ENCODE results near the gene AKT1S1.

AKT1S1 gene

DNA sequence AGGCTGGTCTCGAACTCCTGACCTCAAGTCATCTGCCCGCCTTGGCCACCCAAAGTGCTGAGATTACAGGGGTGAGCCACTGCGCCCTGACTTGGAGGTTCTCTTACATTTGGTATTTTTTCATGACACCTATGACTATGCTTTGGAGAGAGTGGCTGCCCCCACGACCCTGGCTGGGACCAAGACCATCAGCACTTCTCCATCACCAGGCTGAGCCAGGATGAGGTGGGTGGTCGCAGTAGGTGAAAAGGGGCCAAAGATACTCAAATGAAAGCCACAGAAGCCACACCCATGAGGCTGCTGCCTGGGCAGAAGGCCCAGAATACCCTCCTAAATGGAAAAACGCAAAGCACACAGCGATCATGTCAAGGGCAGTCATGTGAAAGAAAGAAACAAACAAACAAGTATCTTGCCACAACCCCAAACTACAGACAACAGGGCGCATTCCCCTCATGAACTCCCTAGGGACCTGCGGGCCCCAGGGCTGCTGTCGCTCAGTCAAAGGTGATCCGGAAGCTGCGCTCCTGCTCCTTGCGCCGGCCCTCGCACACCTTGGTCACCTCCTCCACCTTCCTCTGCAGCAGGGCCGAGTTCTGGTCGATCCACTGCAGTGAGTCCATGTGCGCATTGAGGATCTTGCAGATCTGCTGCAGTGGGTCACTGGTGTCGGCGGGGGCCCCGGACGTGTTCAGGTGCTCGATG lies 30.7 kb upstream of the AKT1S1 start:
- DNase-seq = no peak

DNA sequence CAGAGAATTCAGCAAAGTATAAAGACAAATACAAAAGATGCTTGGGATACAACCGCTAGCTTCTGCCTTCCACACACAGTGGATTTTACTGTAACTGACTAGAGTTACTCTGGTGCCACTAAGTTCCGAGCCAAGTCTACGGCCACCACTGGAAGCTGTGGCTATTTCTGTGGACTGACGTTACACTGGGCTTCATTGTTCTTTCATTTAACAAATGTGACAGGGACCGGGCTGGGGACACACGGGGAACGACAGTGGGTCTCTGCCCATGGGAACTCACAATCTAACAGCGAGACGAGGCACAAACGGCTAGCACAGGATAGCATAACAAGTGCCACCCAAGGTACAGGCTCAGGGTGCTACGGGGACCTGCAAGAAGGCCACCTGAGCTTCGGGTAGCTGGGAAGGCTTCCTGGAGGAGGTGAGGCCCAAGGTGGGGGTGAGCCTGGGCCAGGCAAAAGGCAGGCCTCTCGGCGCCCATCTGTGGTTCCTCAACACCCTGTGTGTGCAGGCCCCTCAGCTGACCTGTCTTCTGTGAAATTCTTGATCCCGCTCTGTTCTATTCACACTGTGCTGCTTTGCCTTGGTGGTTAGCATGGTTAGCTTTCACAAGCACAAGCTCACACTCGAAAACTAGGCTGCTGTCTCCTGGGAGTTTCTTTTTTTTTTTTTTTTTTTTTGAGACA lies 29.9 kb upstream of the AKT1S1 start:
- DNase-seq = no peak

DNA sequence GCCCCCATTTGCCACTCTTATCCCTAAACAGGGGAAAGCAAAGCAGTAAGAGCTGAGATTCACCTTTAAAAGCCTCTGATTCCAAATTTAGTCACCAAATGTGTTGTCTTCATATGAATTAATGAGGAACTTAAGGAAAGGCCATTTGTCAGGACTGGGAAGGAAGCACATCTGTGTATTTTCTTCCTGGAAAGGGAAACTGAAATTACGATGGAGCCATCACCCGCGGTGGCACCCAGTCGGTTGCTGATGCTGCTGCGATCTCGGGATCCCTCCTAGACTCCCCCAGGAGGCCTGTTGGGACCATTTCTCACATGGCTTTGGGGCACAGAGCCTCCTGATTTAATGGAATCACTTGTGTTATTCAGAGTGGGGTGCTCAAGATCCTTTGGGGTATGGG lies 27.0 kb upstream of the AKT1S1 start:
- DNase-seq = no peak

DNA sequence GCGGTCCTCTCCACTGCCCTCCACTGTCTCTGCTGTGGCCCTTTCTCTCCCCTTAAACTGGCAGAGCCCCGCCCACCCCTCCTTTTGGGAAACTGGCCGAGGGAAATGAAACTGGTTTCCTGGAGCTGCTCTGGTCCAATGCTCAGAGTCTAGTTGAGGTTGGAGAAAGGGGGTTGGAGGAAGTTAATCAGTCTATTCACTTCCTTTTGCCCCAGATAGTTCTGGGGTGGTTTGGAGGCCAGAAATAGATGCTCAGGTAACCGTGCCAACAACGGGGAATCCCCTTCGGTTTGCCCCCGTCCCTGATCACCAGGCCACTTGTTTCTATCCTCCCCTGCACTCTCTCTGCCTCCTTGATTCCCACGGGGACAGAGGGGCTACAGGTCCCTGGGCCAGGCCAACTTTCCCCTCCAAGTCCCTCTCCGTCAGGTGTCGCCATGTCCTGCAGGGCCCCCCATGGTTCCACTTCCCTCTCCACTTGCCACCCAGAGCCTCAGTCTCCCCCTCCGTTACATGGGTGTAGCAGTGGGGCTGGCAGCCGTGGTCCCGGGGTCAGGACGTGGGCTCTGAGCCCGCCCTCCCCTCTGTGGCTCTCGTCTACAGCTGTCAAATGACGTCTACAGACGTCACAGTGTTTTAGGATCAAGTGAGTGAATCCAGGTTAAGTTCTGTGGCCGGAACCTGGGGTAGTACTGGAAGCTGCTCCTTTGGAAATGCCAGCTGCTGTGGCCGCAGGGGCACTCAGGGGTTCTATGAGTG lies 19.9 kb upstream of the AKT1S1 start, which contains the start of gene IL4I1:
Gene IL4I1 (minus strand): TSS at position 25 of the 759 bp plus-strand sequence. CDS start 727 bp downstream, outside the sequence.
- no peak for DNase-seq

DNA sequence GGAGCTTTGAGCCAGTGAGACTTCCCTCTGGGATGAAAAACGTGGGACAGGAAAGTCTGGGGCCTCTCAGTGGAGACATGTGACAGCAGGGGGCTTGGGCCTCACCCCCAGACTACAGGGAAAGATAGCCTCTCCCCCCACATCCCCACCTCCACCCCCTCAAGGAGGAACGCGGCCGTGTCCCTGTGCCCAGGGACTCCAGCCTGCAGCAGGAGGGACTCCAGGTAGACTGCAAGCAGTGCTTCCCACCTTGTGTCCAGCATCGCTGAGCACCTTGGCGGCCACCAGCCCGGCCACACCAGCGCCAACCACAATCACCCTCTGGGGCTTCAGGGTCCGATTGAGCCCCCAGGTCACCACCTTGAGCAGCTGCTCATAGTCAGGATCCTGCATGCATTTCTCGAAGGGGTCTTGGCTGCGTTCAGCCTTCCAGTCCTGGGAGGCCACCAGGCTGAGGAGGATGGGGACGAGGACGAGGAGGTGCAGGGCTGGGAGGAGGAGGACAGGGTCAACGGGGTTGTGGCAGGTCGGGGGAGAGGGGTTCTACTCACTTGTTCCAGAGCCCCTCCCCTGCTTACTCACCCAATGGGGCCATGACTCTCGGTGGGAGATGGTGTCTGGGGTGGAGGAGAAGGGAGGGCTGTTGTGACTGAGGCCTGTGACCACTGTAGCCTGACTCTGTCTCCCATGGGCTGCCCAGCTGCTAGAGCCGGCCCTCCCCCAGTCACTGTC lies 18.6 kb upstream of the AKT1S1 start:
- no peak for DNase-seq

DNA sequence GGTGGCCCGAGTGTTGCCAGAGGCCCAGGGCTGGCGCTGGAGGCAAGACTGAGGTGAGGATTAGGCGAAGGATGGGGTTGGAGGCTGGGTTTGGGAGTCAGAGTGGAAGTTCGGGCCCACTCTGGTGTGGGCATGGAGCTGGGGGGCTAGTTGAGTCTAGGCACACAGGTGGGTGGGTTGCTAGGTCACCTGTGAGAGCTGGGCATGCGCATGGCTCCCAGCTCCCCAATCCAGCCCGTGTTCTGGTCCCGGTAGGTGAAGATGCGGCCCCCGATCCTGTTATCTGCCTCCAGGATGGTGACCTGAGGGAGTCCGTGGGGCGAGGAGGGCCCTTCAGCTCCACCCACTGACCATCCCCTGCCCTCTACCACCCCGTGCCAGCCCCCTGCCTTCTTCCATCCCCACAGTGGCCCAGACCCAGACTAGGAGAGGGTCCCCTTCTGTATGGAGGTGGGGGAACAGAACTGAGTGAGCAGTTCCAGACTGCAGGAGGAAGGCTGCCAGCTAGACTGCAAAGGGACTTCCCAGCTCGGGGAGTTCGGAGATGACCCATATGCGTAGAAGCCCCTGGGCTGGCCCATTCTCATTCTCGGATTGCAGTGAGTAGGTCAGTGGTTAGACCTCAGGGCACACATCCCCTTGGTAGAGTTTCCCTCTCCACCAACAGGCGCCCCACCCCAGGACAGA lies 17.9 kb upstream of the AKT1S1 start:
- DNase-seq = no peak

DNA sequence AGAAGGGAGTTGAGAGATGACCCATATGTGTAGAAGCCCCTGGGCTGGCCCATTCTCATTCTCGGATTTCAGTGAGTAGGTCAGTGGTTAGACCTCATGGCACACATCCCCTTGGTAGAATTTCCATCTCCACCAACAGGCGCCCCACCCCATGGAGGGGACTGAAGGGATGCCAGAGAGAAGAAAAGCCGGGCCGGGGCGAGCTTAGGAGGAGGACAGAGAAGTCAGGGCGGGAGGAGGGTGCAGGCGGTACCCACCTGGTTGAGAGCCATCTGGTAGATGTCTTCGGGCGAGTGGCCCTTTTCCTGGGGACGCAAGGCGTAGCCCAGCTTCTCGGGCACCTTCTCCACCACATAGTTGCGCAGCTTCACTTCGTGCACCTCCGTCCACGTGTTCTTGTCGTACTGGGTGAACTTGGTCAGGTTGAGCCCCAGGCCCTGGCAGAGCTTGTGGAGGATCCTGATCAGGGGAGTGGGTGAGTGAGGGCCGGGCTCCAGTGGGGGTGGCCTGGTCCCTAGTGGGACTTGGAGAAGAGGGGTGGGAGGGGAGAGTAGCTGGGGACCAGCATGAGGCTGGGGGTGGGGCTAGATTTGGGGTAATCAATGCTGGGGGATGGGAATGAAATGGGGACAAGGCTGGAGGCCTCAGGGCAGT lies 17.0 kb upstream of the AKT1S1 start:
- no peak for DNase-seq

DNA sequence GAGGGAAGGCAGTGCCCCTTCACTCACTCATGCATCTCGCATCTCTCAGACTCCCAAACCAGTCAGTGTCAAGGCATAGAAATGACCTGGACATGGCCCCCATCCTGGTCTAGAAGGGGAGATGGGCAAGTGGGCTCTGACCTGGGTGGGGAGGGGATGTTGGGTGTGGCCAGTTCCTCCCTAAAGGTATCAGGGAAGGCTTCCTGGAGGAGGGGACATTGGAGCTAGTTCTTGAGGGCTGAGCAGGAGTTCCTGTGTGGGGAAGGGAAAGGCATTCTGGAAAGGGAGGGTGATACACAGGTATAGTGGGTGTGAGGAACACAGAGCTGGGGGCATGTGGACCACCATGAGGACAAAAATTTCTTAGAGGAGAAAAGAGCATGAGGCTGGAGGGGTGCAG lies 15.6 kb upstream of the AKT1S1 start:
- DNase-seq = no peak

DNA sequence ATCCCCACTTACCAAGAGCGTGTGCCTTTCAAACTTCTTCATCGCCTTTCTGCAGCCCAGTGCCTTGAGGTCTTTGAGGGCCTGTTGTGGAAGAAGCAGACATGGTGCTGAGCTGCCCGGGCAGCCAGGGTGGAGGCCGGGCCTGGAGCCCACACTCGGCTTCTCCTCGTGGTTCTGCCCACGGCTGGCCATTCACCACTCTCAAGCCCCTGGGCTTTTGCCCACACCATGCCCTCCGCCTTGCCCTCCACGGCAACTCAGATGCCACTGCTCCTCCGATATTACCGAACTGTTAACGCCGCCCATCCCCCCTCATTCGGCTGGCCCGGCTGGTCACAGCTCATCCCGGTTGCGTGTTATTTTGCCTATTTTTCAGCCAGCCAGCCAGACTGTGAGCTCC lies 14.2 kb upstream of the AKT1S1 start:
- DNase-seq = no peak

DNA sequence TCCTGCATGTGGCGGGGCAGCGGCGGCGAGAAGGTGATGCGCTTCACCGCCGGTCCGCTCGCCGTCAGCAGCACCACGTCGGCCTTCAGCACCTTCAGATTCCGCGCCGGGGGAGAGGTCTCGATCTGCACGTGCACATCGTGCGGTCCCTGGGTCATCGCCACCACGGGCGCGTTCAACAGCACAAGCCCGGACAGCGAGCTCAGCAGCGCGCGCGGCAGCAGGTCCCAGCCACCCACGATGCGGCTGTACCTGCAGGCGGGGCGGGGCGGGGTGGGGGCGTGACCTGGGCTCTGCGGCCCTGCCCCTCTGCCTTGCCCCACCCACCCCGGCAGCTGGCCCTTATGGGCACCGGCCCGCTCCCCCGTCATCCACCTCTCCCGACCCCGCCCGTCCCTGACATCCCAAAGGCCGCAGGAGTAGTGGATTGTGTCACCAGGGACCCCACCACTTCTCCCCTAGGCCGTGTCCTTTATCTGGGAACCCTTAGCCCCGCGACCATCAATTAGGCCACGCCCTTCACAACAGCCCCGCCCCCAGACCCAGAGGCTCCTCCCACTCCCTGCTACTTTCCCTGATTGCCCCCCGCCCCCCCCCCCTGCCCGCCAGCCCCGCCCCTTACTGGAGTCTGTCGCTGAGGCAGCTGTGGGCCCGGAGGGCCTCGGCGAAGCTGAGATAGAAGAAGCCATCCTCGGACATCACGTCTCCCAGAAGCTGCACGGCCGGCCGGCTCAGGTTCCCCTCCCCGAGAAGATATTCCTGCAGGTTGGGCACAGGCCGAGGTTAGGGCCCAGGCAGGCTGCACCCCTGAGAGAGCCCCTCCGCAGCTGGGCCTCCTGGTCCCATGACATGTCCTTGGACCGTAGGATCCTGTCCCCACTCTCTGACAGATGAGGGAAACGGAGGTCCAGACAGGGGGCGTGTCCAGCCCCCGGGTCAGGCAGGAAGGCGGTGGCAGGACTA lies 13.5 kb upstream of the AKT1S1 start:
- peak; percentile 86 to 87 for DNase-seq

DNA sequence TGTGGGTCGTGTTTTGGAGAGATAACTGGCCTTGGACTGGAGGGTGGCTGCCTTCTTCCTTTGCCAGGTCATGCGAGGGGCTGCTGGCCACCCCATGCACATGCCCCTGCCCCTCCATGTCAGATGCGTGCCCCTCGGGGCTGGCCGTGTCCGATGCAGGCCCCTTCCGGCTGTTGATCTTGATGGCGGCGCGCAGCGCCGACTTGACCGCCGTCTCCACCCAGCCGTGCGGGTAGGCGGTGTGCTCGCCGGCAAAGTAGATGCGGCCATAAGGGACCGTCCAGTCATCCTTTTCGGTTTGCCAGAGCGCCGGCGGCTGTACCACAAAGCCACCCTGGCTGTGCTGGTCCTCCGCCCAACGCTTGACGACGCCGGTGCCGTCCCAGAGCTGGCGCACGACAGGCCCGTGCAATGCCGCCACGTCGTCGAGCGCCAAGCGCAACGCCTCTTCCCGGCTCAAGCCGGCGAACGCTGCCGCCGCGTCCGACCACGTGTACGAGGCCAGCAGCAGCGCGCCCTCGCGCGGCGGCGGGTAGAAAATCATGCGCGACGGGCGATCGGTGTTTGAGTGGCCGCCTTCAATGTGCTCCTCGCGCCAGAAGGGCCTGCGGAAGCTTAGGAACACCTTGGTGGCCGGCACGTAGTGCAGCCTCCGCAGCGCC lies 12.7 kb upstream of the AKT1S1 start:
- DNase-seq = peak; percentile 72 to 73

DNA sequence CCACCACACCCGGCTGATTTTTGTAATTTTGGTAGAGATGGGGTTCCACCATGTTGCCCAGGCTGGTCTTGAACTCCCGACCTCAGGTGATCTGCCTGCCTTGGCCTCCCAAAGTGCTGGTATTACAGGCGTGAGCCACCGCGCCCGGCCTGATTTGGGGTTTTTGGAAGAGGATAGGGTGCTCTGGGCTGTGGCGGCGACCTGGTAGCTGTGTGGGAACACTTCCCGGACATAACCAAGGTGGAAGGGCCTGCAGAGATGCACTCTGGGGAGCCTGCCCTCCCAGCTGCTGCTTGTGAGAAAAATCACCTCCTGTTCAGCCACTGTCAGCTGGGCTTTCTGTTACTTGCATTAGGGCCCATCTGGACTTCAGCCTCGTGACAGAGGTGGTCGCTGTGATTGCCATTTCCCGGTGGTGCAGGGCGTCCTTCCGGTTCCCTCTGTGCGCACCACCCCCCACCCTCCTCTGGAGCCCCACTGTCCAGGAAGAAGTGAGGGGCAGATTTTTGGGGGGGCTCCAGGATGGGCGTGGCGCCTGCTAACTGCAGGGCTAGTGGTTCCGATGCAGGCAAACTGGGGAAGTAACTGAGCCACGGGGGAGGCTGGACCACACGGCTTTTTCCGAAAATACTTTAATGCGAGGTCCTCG lies 12.0 kb upstream of the AKT1S1 start:
- DNase-seq = no peak

DNA sequence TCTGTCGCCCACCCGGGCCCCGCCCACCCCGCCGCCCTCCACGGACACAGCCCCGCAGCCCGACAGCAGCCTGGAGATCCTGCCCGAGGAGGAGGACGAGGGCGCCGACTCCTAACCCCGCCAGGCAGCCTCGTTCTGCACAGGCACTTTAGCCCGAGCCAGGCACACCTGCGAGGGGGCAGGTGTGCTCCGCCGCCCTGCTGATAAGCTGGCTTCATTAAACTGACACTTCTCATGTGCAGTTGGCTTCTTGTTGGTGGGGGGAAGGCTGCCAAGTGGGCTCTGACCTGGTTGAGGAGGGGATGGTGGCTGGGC lies 11.3 kb upstream of the AKT1S1 start:
- DNase-seq = peak; percentile 38 to 45

DNA sequence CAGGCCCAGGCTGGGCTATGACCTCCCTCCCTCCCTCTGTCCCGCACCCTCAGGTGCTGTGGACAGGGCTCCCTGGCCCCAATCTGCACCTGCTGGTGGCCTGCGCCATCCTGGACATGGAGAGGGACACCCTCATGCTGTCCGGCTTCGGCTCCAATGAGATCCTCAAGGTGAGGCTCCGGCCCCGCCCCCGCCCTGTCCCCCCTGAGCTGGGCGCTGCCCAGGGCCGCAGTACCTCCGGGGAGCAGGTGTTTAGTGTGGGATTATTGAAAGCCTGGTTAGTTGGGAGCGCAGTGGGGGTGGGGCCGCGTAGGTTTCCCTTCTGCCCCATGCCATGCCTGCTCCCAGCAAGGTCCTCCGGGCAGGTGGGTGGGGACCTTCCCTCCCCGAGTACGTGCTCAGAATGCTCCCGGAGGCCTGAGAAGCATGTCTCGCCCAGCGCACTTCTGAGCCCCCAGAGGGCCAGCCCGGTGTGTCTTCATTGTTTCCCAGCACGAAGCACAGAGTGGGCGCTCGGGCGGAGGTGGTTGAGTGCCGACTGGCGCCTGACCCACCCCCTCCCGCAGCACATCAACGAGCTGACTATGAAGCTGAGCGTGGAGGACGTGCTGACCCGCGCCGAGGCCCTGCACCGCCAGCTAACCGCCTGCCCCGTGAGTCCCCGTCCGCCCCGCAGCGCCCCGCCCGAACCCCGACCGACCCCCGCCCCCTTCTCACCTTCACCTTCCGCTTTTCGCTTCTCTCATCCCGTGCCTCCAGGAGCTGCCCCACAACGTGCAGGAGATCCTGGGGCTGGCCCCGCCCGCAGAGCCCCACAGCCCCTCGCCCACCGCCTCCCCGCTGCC lies 10.7 kb upstream of the AKT1S1 start:
- DNase-seq = peak; percentile 10 to 36

DNA sequence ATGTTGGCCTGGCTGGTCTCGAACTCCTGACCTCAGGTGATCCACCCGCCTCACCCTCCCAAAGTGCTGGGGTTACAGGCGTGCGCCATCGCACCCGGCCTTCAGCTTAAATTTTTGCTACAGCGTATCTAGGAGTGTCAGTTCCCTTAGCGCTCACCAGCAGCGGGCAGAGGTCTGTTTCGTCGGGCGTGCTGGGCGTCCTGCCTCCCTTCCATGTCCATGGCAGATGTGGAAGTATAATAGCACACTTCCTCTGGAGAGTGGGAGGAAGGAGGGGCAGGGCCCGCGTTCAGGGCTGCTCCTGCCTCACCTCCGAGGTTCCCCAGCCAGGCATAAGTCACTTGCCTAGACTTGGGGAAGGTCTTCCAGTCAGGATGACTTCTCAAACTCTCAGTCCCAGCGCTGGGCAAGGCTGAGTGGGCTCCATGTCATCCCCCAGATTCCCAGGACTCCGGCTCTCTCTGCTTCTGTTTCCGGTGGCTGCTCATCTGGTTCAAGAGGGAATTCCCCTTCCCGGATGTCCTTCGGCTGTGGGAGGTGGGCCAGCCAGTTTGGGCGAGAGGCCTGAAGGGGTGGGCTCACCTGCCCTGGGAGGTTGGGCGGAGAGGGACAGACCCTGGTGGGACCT lies 10.0 kb upstream of the AKT1S1 start:
- no peak for DNase-seq

DNA sequence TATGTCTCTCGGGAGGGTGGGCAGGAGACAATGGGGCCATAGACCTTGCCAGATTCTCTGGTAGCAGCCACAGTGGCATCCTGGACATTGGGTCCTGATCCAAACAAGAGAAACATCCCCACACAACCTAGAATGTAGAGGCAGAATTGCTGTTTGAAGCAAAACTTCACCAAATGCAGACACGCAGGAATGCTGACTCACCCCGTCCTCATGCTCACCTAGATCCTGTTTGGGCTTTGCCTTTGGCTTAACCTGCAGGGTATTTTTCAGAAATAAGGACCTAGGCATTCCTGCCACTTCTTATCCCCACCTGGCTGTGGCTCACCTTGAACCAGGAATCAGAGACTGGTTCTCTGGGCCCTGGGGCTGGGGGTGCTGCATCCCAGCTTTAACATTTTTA lies 7.6 kb upstream of the AKT1S1 start:
- DNase-seq = no peak

DNA sequence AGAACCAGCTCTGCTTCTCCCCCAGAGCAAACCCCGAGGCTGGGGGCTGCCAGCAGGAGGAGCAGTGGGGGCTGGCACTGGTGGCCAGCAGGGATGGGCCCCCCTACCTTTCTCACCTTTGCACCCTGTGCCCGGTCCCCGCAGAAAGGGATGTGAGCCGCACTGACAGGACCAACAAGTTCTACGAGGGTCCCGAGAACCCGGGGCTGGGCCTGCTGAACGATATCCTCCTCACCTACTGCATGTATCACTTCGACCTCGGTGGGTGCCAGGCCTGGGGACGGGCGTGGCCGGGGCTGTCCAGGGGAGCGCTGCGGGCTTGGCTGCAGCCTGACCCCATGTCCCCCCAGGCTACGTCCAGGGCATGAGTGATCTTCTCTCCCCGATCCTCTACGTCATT lies 7.0 kb upstream of the AKT1S1 start:
- no peak for DNase-seq

DNA sequence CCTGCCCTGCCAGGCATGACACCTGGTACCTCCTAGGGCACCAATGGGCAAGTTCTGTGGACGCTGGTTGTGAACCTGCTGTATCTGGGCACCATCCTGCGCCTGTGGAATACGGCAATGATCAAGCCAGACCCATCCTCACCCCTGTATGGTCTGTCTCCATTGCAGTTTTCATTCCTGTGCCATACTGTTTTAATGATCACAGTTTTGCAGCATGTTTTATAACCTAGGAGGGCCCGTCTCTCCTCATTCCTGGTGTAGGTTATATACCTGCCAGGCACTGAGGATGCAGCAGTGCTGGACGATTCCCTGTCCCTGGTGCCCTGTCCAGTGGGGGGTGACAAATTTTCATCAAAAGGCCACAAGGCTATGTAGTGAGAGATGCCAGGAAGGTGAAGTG lies 5.9 kb upstream of the AKT1S1 start:
- no peak for DNase-seq
